Activated CD4-positive, alpha-beta T cell treated with anti-CD3 and anti-CD28 coated beads, Interleukin-2, amount 50 U/mL, for 48 hours (primary cell): ENCODE measurements around the gene C1QTNF5.

ENCODE experiments used
- DNase-seq, 2 experiments: peaks; one replicate each; pipeline ENCODE4 v3.0.0-alpha.2; 2020

C1QTNF5 gene

DNA sequence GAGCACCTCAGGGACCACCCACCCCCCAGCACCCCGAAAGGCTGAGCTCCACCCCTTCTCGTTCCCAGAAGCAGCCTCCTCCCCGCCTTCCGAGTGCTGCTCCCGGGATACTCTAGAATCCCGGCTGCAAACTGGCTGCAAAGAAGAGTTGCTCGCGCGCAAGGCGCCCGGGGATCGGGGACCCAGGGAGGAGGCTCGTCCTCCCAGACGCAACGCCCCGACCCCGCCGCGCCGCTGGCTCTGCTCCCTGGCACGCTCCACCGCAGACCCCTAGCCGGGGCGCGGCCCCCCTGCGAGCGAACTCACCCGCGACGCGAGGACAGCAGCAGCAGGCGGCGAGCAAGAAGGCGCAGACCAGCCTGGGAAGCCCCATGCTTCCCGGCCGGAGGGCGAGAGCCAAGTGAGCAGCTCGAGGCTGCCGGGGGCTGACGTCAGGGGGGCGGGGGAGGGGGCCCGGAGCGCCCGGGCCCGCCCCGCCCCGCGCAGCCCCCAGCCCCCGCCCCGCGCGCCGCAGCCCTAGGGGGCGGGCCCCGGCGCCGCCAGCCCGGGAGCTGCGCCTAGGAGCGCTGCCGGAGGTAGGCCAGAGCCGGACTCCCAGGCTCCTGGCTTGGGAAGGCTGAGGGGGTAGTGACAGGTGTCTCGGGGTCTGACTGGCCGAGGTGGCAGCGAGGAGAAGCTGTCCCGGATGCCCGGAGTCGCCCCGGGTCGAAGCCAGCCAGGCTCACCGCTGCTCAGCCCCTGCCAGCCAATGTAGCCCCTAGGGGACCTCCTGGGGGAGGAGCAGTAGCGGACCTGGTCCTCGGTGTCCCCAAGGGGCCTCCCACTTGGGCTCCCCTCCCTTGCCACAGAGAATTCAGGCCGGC, 23.7 kb downstream of the C1QTNF5 start, which contains the start of gene MCAM:
Gene MCAM, minus strand, starts transcription at position 402 of the 863 bp plus-strand sequence. Its CDS starts 29 bp downstream, at position 373.
- no peak for DNase-seq

- DNase-seq = no peak
These were observed 24.5 kb downstream of the C1QTNF5 start for GRCh38 chr11:119316016-119316728.

DNA sequence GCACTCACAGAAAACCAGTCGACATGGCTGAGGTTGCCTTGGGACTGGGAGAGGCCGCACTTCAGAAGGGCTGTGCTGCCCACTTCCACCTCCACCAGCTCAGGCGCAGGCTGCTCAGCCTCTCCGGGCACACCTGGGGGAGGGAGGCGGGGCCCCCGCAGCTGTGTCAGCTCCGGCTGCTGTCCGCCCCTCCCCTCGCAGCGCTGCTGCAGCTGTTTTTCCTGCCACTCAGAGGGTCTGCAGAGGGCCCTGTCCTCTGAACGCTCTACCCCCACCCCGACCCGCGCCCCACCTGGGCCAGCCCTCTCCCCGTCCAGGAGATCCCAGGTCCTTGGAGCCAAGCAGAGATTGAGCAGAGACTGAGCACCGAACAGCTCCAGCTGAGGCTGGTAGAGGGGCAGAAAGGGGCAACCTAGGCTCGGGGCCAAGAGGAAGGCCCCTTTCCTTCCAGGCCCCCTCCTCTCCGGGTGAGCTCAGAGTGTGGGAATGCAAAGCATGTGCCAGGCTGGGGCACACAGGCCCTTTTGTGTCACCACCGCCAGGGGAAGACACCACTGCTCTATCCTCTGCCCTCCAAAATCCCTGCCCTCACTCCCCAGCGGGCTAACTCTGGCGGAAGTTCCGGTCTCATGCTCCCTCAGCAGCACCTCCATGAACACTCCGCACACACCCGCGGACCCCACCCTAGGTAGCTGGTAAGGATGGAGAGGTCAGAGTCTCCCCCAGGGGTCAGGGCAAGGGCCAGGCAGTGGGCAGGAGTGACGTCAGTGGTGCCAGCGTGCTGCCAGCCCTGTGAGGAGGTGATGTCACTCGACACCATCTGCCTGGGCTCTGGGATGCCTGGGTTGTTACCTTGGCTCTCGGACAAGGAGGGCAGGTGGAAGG, 25.3 kb downstream of the C1QTNF5 start:
- peak in 1 of 2 experiments; percentile 68 for DNase-seq

DNA sequence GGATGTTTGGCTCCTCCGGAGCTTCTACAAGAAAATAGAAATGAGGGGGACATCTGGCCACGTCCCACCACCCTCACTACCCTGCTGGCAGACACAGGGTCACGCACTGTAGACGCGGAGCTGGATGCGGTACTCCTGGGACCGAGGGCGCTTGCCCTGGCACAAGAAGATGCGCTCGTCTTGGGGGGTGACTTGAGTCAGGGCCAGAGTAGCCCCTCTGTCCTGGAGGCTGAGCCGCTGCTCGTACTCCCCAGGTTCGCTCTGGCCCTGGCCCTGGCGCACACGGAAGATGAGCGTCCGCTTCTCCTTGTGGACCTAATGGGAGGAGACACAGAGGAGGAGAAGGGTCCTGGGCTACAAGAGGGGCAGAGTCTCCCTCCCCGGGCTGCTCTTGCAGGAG, 26.0 kb downstream of the C1QTNF5 start:
- no peak for DNase-seq

DNA sequence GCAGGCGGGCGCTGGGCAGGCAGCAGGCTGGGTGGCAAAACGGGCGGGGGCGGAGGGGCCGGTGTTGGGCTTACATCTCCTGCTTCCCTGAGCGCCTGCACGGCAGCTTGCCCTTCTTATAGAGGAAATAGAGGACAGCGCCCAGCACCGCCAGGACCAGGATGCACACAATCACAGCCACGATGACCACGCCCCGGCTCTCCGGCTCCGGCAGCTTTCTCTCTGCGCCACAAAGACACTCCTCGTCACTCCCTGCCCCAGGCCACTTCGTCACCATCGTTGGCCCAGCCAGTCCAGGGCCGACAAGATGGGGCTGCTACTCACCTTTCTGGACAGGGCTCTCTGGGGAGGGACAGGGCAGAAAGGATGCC, 30.0 kb downstream of the C1QTNF5 start:
- DNase-seq = no peak

- no peak for DNase-seq
These were observed 30.6 kb downstream of the C1QTNF5 start for GRCh38 chr11:119309953-119310681.

DNA sequence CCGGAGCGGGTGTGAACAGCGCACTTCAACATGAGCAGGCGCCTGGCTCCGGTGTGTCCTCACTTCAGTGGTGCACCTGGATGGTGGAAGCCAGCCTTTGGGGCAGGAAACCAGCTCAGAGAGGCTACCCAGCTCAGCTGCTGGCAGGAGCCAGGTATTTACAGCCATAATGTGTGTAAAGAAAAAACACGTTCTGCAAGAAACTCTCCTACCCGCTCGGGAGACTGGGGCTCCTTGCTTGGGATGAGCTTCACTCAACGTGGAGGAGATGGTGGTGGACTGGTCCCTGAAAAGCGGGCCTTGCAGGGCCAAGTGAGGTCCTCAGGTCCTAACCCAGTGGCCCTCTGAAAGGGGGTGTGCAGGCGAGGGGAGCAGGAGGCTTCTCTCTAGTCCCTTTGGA, 31.3 kb downstream of the C1QTNF5 start:
- no peak for DNase-seq

- DNase-seq = no peak
These were observed 32.7 kb downstream of the C1QTNF5 start for GRCh38 chr11:119307974-119308373.

- DNase-seq = no peak
These were observed 33.5 kb downstream of the C1QTNF5 start for GRCh38 chr11:119307219-119307618.

GRCh38 chr11:119306373-119306890, 34.3 kb downstream of the C1QTNF5 start:
- DNase-seq = peak in 1 of 2 experiments; percentile 45

- no peak for DNase-seq
These were observed 34.9 kb downstream of the C1QTNF5 start for GRCh38 chr11:119305556-119306372.

GRCh38 chr11:119303227-119303718, 37.4 kb downstream of the C1QTNF5 start:
- DNase-seq = no peak

DNA sequence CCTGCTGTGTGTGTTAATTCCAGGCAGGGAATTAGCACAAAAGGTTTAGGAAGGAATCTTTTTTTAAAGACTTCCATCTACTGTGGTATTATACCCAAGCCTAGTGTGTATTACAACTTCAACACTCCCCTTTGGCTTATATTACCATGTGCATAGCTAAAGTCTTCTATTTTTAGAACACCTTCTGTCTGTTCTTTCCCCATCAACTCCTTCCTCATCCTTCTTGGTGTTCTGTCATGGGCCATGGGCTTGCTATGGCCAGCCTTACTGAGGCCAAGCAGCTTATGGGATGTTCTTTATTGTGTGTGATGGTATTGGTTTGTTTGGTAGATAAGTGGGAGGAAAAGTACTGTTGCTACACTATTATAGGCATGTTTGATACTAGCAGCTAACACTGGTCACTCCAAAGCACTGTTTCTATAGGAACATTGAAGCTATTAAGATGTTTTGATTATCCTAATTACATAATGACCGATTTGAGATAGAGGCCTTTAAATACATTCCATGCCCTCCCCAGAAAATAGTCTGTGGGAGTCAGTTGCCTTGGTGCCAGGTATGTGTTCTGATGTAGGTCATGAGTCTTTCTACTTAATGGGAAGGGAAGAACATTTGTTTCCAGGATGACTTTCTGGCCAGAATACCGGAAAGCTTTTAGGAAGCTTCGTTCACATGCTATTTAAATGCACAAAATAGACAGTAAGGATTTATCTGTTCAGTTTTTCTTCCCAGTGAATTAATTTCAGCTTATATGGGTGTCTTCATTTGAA, 40.3 kb downstream of the C1QTNF5 start:
- DNase-seq = no peak

DNA sequence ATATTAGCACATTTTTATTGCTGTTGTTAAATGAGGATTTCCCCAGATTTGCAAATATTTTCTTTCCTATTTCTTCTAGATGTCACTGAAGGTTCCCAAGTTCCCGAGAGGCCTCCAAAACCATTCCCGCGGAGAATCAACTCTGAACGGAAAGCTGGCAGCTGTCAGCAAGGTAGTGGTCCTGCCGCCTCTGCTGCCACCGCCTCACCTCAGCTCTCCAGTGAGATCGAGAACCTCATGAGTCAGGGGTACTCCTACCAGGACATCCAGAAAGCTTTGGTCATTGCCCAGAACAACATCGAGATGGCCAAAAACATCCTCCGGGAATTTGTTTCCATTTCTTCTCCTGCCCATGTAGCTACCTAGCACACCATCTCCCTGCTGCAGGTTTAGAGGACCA, 41.3 kb downstream of the C1QTNF5 start:
- no peak for DNase-seq

GRCh38 chr11:119298726-119299125, 42.0 kb downstream of the C1QTNF5 start:
- no peak for DNase-seq

GRCh38 chr11:119297938-119298337, 42.7 kb downstream of the C1QTNF5 start:
- no peak for DNase-seq

DNA sequence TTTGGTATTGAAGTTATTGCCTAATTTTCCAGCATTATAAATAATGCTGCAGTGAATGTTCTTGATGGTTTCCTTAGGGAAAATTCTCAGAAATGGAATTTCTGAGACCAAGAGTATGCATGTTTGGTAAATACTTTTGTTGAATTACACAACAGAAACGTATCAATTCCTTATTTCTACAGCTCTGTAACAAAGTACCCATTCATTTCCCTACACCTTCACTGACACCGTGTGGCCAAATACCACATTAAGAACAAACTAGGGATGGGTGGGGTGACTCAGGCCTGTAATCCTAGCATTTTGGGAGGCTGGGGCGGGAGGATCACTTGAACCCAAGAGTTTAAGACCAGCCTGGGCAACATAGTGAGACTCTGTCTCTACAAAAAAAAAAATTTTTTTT, 45.5 kb downstream of the C1QTNF5 start:
- DNase-seq = no peak

DNA sequence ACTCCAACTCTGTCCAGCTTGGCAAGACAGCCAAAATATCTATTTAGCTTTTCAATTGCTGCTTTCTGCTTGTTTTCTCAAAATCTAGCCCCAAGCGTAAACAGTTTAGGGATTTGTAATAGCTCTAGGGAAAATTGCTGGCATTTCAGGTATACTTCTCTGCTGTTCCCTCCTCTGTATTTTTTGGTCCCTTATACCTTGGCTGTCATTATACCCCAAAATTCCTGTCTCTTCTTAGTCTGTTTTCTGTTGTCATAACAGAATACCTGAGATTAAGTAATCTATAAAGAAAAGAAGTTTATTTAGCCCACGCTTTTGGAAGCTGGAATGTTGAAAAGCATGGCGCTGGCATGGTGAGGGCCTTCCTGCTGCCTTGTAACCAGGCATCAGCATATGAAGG, 47.2 kb downstream of the C1QTNF5 start:
- no peak for DNase-seq

DNA sequence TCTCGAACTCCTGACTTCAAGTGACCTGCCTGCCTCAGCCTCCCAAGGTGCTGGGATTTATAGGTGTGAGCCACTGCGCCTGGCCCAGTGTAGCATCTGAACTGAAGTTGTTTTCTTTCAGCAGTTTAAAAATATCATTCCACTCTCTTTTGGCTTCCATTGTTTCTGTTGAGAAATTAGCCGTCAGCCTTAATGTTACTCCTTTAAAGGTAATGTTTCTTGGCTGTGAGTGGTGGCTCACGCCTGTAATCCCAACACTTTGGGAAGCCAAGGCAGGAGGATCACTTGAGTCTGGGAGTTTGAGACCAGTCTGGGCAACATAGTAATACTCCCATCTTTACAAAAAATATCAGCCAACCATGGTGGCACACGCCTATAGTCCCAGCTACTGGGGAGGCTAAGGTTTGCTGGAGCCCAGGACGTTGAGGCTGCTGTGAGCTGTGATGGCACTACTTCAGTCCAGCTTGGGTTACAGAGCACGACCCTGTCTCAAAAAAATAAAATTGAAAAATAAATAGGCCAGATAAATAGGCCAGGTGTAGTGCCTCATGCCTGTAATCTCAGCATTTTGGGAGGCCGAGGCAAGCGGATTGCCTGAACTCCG, 49.7 kb downstream of the C1QTNF5 start:
- no peak for DNase-seq
